HG02798 (cell line): ENCODE data around the gene LHFPL2.
"Not testable (repeated sequence)": the region's sequence is repeated elsewhere in the genome, so short reads cannot be mapped to it uniquely, and the experiment has no call there.

ENCODE experiments used
- ATAC-seq: cut with Tn5 transposase; IDR thresholded peaks from one replicate; pipeline ENCODE4 v1.9.1; 2021; ENCODE audit warnings: mild to moderate bottlenecking; ENCODE audit not compliant: unreplicated experiment, poor library complexity

Gene LHFPL2

GRCh38 chr5:78648359-78649210 lies at the start of gene LHFPL2:
LHFPL2 (minus strand) TSS chr5:78648772; CDS start chr5:78510213, 138,559 bp downstream.
- peak; percentile 67 for ATAC-seq

GRCh38 chr5:78696637-78697036 lies 48.1 kb upstream of the LHFPL2 start:
- no peak for ATAC-seq

DNA sequence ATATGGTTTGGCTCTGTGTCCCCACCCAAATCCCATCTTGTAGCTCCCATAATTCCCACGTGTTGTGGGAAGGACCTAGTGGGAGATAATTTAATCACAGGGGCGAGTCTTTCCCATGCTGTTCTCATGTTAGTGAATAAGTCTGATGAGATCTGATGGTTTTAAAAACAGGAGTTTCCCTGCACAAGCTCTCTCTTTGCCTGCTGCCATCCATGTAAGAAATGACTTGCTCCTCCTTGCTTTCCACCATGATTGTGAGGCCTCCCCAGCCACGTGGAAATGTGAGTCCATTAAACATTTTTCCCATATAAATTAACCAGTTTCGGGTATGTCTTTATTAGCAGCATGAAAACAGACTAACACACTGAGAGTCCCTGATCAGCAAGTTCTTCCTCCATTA lies 47.5 kb upstream of the LHFPL2 start:
- ATAC-seq = not testable (repeated sequence)

- no peak for ATAC-seq
Observed at GRCh38 chr5:78693339-78693738, 44.8 kb upstream of the LHFPL2 start.

- ATAC-seq = no peak
Observed at GRCh38 chr5:78691084-78691960, 42.8 kb upstream of the LHFPL2 start.

GRCh38 chr5:78690253-78690972 lies 41.8 kb upstream of the LHFPL2 start:
- no peak for ATAC-seq

DNA sequence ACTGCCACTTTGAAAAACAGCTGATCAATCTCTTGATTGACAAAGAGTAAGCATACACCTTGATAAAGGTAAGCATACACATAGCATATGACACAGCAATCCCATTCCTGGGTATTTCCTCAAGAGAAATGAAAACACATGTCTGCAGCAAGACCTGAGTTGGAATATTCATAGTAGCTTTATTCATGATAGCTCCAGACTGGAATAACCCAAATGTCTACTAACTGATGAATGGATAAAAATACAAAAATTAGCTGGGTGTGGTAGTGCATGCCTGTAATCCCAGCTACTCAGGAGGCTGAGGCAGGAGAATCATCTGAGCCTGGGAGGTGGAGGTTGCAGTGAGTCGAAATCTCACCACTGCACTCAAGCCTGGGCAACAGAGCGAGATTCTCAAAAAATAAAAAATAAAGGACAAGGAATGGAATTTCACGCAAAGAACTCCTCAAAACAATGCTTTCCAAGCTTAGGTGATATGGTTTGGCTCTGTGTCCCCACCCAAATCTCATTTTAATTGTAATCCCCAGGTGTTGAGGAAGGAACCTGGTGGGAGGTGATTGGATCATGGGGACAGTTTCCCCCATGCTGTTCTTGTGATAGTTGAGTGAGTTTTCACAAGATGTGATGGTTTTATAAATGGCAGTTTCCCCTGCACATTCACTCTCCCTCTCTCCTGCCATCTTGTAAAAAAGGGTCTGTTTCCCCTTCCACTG lies 41.1 kb upstream of the LHFPL2 start:
- ATAC-seq = no peak

- not testable (repeated sequence) for ATAC-seq
Observed at GRCh38 chr5:78687514-78687913, 38.9 kb upstream of the LHFPL2 start.

- not testable (repeated sequence) for ATAC-seq
Observed at GRCh38 chr5:78683905-78684304, 35.3 kb upstream of the LHFPL2 start.

DNA sequence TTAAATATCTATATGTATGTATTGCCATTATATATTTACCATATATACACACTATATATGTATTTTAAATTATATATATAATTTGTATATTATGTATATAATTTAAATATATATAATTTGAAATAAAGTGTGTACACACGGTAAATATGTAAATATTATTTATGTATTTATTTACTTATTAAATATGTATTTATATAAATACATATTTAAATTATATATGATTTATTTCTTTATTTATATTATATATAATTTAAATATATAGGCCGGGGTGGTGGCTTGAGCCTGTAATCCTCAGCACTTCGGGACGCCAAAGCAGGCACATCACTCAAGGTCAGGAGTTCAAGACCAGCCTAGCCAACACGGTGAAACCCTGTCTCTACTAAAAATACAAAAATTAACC lies 31.3 kb upstream of the LHFPL2 start:
- ATAC-seq = no peak

DNA sequence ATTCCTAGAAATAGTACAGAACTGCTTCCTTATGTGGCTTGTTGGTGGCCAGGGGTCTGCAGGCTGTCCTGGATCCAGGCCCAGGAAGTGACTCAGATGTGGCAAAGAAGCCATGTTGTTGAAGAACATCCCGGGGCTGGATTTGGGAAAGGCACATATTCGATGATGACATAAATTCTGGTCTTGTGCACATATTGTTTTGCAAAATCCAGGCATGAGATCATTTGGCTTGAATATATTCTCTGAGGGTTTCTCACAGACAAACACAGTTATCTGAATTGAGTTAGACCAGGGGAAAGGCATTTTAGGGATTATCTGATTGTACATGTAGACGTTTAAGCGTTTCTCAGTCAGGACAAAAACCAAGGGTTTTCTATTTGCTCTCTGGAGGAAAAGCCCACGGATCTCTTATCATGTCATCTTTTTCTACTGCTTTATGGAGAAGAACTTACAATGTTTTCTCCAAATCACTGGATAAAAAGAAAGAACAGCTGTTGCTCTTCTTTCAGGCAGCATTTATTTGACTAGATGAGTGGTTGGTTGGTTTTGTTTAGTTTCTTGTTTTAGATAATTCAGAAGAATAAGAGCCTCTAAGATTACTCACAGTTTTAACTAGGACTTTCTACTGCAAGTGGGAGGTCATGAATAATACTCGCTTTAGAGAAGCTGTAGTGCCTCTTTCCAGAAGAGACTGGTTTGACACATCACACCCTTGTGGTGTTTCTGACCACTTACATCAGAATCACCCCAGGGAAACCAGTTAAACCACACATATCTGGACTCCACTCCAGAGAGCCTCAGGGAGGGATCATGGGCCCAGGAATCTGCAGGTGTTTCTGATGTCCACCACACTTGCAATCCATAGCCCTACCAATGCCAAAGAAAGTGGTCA lies 29.5 kb upstream of the LHFPL2 start:
- ATAC-seq = peak; percentile 87

- ATAC-seq = no peak
Observed at GRCh38 chr5:78675956-78676730, 27.6 kb upstream of the LHFPL2 start.

GRCh38 chr5:78673827-78674226 lies 25.3 kb upstream of the LHFPL2 start:
- ATAC-seq = not testable (repeated sequence)

GRCh38 chr5:78672154-78672553 lies 23.6 kb upstream of the LHFPL2 start:
- no peak for ATAC-seq

- ATAC-seq = no peak
Observed at GRCh38 chr5:78671609-78672008, 23.0 kb upstream of the LHFPL2 start.

DNA sequence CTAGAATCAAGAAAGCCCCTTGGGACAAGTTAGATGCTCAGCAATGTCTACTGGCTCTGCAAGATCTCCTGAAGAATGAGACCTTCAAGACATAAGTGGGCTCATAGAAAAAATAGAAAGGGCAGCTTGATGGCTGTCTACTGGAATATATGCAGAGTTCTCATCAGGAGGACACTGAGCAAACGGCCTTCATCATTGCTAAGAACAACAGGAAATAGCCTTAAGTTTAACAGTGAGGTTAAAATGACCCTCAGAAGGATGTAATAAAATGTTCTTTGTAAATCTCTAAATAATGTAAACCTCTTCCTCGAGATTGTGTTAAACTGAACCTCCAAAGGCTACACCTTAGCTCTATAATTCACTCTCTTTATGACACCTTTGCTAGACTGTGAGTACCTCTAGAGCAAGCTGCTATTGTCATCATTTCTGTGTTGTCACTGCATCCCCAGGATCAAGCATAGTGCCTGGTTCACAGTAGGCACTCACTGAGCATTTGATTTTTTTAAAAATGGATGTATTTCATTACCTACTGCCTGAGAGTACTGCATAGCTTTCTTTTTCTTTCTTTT lies 22.2 kb upstream of the LHFPL2 start:
- ATAC-seq = no peak

GRCh38 chr5:78669331-78669730 lies 20.8 kb upstream of the LHFPL2 start:
- ATAC-seq = no peak
